Nephron progenitor cell (in vitro differentiated cells): Measurements from ENCODE around the gene RASL11A.
A peak's percentile ranks its signal among the peaks of the same experiment; 100 is the strongest.

Experiments
- DNase-seq: peaks from one replicate; pipeline ENCODE4 v3.0.0; 2021
- H3K27ac Mint-ChIP-seq: 2 replicates; pipeline ENCODE4 v1.8.0; 2021; ENCODE audit warnings: mild to moderate bottlenecking, moderate library complexity, mixed read lengths
- H3K27me3 Mint-ChIP-seq: 2 replicates; pipeline ENCODE4 v1.8.0; 2021; ENCODE audit warnings: mild to moderate bottlenecking, low read depth, mixed read lengths; ENCODE audit not compliant: poor library complexity
- H3K36me3 Mint-ChIP-seq: 2 replicates; pipeline ENCODE4 v1.8.0; 2021; ENCODE audit warnings: low read depth, mixed read lengths
- H3K4me1 Mint-ChIP-seq: 2 replicates; pipeline ENCODE4 v1.8.0; 2021; ENCODE audit warnings: mixed read lengths
- H3K4me3 Mint-ChIP-seq: 2 replicates; pipeline ENCODE4 v1.8.0; 2021; ENCODE audit warnings: mild to moderate bottlenecking, moderate library complexity, mixed read lengths
- H3K9me3 Mint-ChIP-seq: 2 replicates; pipeline ENCODE4 v1.8.0; 2021; ENCODE audit warnings: mild to moderate bottlenecking, moderate library complexity, mixed read lengths
- CTCF ChIP-seq: fragments of 200-600 bp; sonication (generic); IDR thresholded peaks from 2 replicates; pipeline ENCODE4 v1.5.0; 2021; ENCODE audit warnings: antibody characterized with exemption

RASL11A gene

GRCh38 chr13:27236478-27236877 lies 34.2 kb upstream of the RASL11A start:
- Mint-ChIP-seq H3K9me3 (no peaks in the 10 kb centered on the region), H3K27me3 (peaks cover 5% of the 10 kb centered on the region), H3K36me3 (peaks cover 4% of the 10 kb centered on the region), H3K4me1 (no peaks in the 10 kb centered on the region), H3K27ac (no peak overlapping the region), H3K4me3 (no peak overlapping the region)
- no peak for TF ChIP-seq CTCF
- DNase-seq: no peak

- no peaks in the 10 kb centered on the region for H3K4me1 Mint-ChIP-seq
- H3K27me3 Mint-ChIP-seq: peaks cover 5% of the 10 kb centered on the region
- H3K9me3 Mint-ChIP-seq: no peaks in the 10 kb centered on the region
- DNase-seq: no peak
- no peak overlapping the region for H3K4me3 Mint-ChIP-seq
- no peaks in the 10 kb centered on the region for H3K36me3 Mint-ChIP-seq
- H3K27ac Mint-ChIP-seq: no peak overlapping the region
- TF ChIP-seq CTCF: no peak
Observed at GRCh38 chr13:27242702-27243101, 27.9 kb upstream of the RASL11A start.

- H3K27ac Mint-ChIP-seq: no peak overlapping the region
- DNase-seq: no peak
- no peak for TF ChIP-seq CTCF
- peaks cover 5% of the 10 kb centered on the region for H3K27me3 Mint-ChIP-seq
- H3K36me3 Mint-ChIP-seq: no peaks in the 10 kb centered on the region
- peaks cover 13% of the 10 kb centered on the region for H3K4me1 Mint-ChIP-seq
- no peak overlapping the region for H3K4me3 Mint-ChIP-seq
- H3K9me3 Mint-ChIP-seq: no peaks in the 10 kb centered on the region
Observed at GRCh38 chr13:27245610-27246009, 25.0 kb upstream of the RASL11A start.

GRCh38 chr13:27250833-27251165 lies 19.8 kb upstream of the RASL11A start:
- peak overlapping the region; percentile 99 for H3K4me3 Mint-ChIP-seq

GRCh38 chr13:27251166-27252091 lies 19.2 kb upstream of the RASL11A start, which contains the start of gene RPL21:
TSS of gene RPL21 (plus strand) at chr13:27251558. CDS start at chr13:27253777, 2,219 bp downstream.
- peak; percentile 88 for DNase-seq
- Mint-ChIP-seq H3K9me3 (no peaks in the 10 kb centered on the region), H3K27ac (peak within 1 kb of the TSS; percentile 100), H3K27me3 (no peaks in the 10 kb centered on the region), H3K4me1 (peaks cover 37% of the 10 kb centered on the region), H3K36me3 (peaks cover 21% of the 10 kb centered on the region), H3K4me3 (peak within 1 kb of the TSS; percentile 99)
- no peak for TF ChIP-seq CTCF

More at GRCh38 chr13:27250833-27251165, 19.8 kb upstream of the RASL11A start:
- peaks cover 19% of the 10 kb centered on the region for H3K36me3 Mint-ChIP-seq
- no peak for DNase-seq
- H3K27me3 Mint-ChIP-seq: no peaks in the 10 kb centered on the region
- H3K9me3 Mint-ChIP-seq: no peaks in the 10 kb centered on the region
- H3K27ac Mint-ChIP-seq: peak overlapping the region; percentile 100
- TF ChIP-seq CTCF: no peak
- H3K4me1 Mint-ChIP-seq: peaks cover 37% of the 10 kb centered on the region

- H3K4me3 Mint-ChIP-seq: peak overlapping the region; percentile 99
- H3K27ac Mint-ChIP-seq: peak overlapping the region; percentile 100
- no peak for DNase-seq
- no peaks in the 10 kb centered on the region for H3K9me3 Mint-ChIP-seq
- peaks cover 37% of the 10 kb centered on the region for H3K4me1 Mint-ChIP-seq
- TF ChIP-seq CTCF: no peak
- peaks cover 31% of the 10 kb centered on the region for H3K36me3 Mint-ChIP-seq
- H3K27me3 Mint-ChIP-seq: no peaks in the 10 kb centered on the region
Observed at GRCh38 chr13:27252467-27252866, 18.2 kb upstream of the RASL11A start.
